HEK293T (cell line): ENCODE measurements around the gene HAP1.
"Not testable (repeated sequence)": the region's sequence is repeated elsewhere in the genome, so short reads cannot be mapped to it uniquely, and the experiment has no call there.

Source experiments
- CTCF ChIA-PET: fragments of 350-600 bp; formaldehyde crosslinking; extraction: SDS; loops from one replicate; lab custom pipeline; 2021; ENCODE audit warnings: antibody characterized with exemption, inconsistent platforms; lab: Yijun Ruan, JAX
- POLR2A ChIA-PET: fragments of 350-600 bp; formaldehyde crosslinking; extraction: SDS; loops from one replicate; lab custom pipeline; 2020; ENCODE audit warnings: antibody characterized with exemption, inconsistent platforms; lab: Yijun Ruan, JAX
- DNase-seq: peaks from one replicate; pipeline ENCODE4 v3.0.0; 2012; ENCODE audit warnings: mixed read lengths; ENCODE audit errors: extremely low spot score
- ARNT ChIP-seq: fragments of 450-650 bp; IDR thresholded peaks from 2 replicates; pipeline ENCODE4 v1.6.1; 2017; ENCODE audit warnings: mild to moderate bottlenecking
- BHLHE40 ChIP-seq: fragments of 450-650 bp; IDR thresholded peaks from 2 replicates; pipeline ENCODE4 v1.6.1; 2016; ENCODE audit warnings: mild to moderate bottlenecking, moderate library complexity, borderline replicate concordance
- CTBP1 ChIP-seq: fragments of 450-650 bp; IDR thresholded peaks from 2 replicates; pipeline ENCODE4 v1.6.1; 2016; ENCODE audit warnings: borderline replicate concordance
- ELF4 ChIP-seq: fragments of 450-650 bp; IDR thresholded peaks from 2 replicates; pipeline ENCODE4 v1.6.1; 2017; ENCODE audit warnings: antibody characterized with exemption
- FOXA1 ChIP-seq: fragments of 450-650 bp; IDR thresholded peaks from 2 replicates; pipeline ENCODE4 v1.6.1; 2016; ENCODE audit warnings: mild to moderate bottlenecking
- FOXK2 ChIP-seq: fragments of 450-650 bp; IDR thresholded peaks from 2 replicates; pipeline ENCODE4 v1.6.1; 2016; ENCODE audit warnings: mild to moderate bottlenecking
- FOXM1 ChIP-seq: fragments of 450-650 bp; IDR thresholded peaks from 2 replicates; pipeline ENCODE4 v1.6.1; 2017; ENCODE audit warnings: mild to moderate bottlenecking, borderline replicate concordance
- HDGF ChIP-seq: fragments of 450-650 bp; IDR thresholded peaks from 2 replicates; pipeline ENCODE4 v1.6.1; 2017; ENCODE audit warnings: antibody characterized with exemption, borderline replicate concordance
- L3MBTL2 ChIP-seq: fragments of 450-650 bp; conservative IDR thresholded peaks from 2 replicates; pipeline ENCODE4 v1.6.1; 2016; ENCODE audit warnings: mild to moderate bottlenecking
- LEF1 ChIP-seq: fragments of 450-650 bp; IDR thresholded peaks from 2 replicates; pipeline ENCODE4 v1.6.1; 2017; ENCODE audit warnings: mild to moderate bottlenecking, borderline replicate concordance
- NFRKB ChIP-seq: fragments of 450-650 bp; IDR thresholded peaks from 2 replicates; pipeline ENCODE4 v1.6.1; 2016; ENCODE audit warnings: mild to moderate bottlenecking, moderate library complexity
- SP1 ChIP-seq: fragments of 450-650 bp; IDR thresholded peaks from 2 replicates; pipeline ENCODE4 v1.6.1; 2017
- SUZ12 ChIP-seq: fragments of 450-650 bp; IDR thresholded peaks from 2 replicates; pipeline ENCODE4 v1.6.1; 2016; ENCODE audit warnings: mild to moderate bottlenecking
- TARDBP ChIP-seq: fragments of 450-650 bp; IDR thresholded peaks from 2 replicates; pipeline ENCODE4 v1.6.1; 2016
- ZNF384 ChIP-seq: fragments of 450-650 bp; IDR thresholded peaks from 2 replicates; pipeline ENCODE4 v1.6.1; 2016
- TF ChIP-seq, protein P1 (sequence below): fragments of 450-650 bp; IDR thresholded peaks from 2 replicates; pipeline ENCODE4 v1.6.1; 2016

The HAP1 gene

DNA sequence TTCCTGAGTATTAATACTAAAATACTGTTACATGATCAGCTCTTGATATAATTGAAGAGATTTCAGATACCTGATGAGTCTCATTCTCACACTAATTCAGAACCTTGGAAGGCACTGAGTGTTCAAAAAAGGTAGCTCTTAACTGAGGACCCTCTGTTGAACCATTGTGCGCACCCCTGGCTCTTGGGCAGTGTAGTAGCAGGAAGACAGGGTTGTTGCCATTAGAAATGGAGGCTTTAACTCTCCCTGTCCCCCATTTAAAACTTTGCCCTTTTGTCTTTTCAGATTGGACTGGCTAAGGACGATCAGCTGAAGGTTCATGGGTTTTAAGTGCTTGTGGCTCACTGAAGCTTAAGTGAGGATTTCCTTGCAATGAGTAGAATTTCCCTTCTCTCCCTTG, 43.9 kb downstream of the HAP1 start:
- no peak for TF ChIP-seq NFRKB
- no peak for TF ChIP-seq LEF1
- TF ChIP-seq ZNF384: no peak
- TF ChIP-seq CTBP1: no peak
- no peak for TF ChIP-seq SUZ12
- TF ChIP-seq HDGF: no peak
- no peak for TF ChIP-seq TARDBP
- TF ChIP-seq L3MBTL2: no peak
- no peak for TF ChIP-seq FOXA1
- no peak for TF ChIP-seq ELF4
- TF ChIP-seq FOXM1: no peak
- no peak for TF ChIP-seq SP1
- TF ChIP-seq, protein P1, sequence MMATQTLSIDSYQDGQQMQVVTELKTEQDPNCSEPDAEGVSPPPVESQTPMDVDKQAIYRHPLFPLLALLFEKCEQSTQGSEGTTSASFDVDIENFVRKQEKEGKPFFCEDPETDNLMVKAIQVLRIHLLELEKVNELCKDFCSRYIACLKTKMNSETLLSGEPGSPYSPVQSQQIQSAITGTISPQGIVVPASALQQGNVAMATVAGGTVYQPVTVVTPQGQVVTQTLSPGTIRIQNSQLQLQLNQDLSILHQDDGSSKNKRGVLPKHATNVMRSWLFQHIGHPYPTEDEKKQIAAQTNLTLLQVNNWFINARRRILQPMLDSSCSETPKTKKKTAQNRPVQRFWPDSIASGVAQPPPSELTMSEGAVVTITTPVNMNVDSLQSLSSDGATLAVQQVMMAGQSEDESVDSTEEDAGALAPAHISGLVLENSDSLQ: no peak
- no peak for TF ChIP-seq ARNT
- no peak for TF ChIP-seq BHLHE40
- TF ChIP-seq FOXK2: no peak
- POLR2A ChIA-PET: interaction anchor here (0.6 to 6.8 kb wide), 18 partner anchors 10 to 240 kb away, joined by 3 to 199 read pairs (median 34); partner anchors contain the start of genes ACLY, FKBP10, GAST and HAP1
- DNase-seq: no peak
- CTCF ChIA-PET: interaction anchor here (0.5 to 2.6 kb wide), 10 partner anchors 10 to 1802 kb away, joined by 3 to 13 read pairs (median 4); partner anchors contain the start of gene P3H4

GRCh38 chr17:41689497-41690299, 44.7 kb downstream of the HAP1 start:
- no peak for DNase-seq
- CTCF ChIA-PET: interaction anchor here (0.5 to 2.6 kb wide), 21 partner anchors 9 to 1802 kb away, joined by 3 to 13 read pairs (median 5); partner anchors contain the start of genes JUP, ODAD4 and P3H4
- POLR2A ChIA-PET: interaction anchor here (0.6 to 6.8 kb wide), 59 partner anchors 11 to 1400 kb away, joined by 3 to 199 read pairs (median 7); partner anchors contain the start of genes ACLY, CNP, FKBP10 and GAST
- peak; percentile 21; the same call in 1 of the 2 replicates for TF ChIP-seq L3MBTL2
- no peak for TF ChIP-seq SUZ12

DNA sequence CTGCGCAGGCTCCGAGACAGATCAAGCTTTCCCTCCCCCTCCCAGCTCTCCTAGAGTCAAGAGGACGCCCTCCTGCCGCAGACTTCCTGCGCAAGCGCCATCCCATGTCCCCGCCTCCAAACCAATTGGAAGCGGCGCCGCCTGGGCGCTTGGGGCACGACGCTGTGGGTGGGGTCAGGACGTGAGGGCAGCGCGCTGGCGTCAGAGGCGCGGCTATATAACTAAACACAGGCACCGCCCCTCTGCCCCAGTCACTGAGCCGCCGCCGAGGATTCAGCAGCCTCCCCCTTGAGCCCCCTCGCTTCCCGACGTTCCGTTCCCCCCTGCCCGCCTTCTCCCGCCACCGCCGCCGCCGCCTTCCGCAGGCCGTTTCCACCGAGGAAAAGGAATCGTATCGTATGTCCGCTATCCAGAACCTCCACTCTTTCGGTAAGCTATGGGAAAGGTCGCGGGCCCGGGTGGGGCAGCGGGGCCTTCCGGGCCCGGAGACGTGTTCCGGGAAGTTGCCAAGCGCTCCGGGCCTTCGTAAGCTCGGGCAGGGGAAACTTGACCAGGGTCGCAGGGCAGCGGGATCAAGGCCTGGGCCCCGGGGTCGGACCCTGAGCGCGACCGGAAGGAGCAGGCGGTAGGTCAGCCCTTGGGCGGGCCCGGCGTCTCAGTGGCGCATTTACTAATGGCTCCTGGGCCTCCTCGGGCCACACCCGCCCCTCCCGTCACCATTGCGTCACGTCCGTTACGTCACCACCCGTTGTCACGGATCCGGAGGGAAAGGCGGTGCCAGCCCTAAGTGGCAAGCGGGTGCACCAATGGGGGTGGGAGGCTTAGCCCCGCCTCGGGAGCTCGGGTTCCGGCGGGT, 45.6 kb downstream of the HAP1 start, which contains the start of gene EIF1:
EIF1 (plus strand) TSS at position 245 of the 856 bp plus-strand sequence; CDS start at position 399, 154 bp downstream.
- CTCF ChIA-PET: interaction anchor here (0.5 to 2.6 kb wide), 25 partner anchors 7 to 1373 kb away, joined by 3 to 13 read pairs (median 5); partner anchors contain the start of genes JUP and ODAD4
- POLR2A ChIA-PET: interaction anchor here (0.6 to 6.8 kb wide), 107 partner anchors 11 to 1438 kb away, joined by 3 to 199 read pairs (median 4); partner anchors contain the start of genes ACLY, CNP, FKBP10 and GAST
- TF ChIP-seq FOXM1 (0 out of 2 replicates have a peak, but pooled peaks have one; percentile 17), NFRKB (no peak; the same call in 1 of the 2 replicates), ARNT (peak; percentile 80), TARDBP (peak; percentile 71), HDGF (peak; percentile 100), ZNF384 (no peak), ELF4 (peak; percentile 97)
- TF ChIP-seq, protein P1: peak; percentile 99
- DNase-seq: peak; percentile 99

GRCh38 chr17:41687828-41688640, 46.4 kb downstream of the HAP1 start:
- ChIA-PET CTCF (interaction anchor here (0.5 to 1.9 kb wide), 13 partner anchors 8 to 458 kb away, joined by 3 to 10 read pairs (median 6); partner anchors contain the start of gene JUP), POLR2A (interaction anchor here (0.6 to 6.8 kb wide), 89 partner anchors 10 to 1437 kb away, joined by 3 to 199 read pairs (median 5); partner anchors contain the start of genes ACLY, CNP, FKBP10 and GAST)
- DNase-seq: no peak
- TF ChIP-seq CTBP1 (no peak), ELF4 (no peak), ZNF384 (no peak)
- TF ChIP-seq, protein P1: no peak

GRCh38 chr17:41686281-41686680, 48.2 kb downstream of the HAP1 start:
- TF ChIP-seq, protein P1: no peak
- TF ChIP-seq ZNF384 (no peak), ARNT (no peak), FOXK2 (no peak), BHLHE40 (no peak), FOXA1 (no peak), LEF1 (no peak), ELF4 (no peak), FOXM1 (no peak), SP1 (no peak), SUZ12 (no peak), HDGF (no peak)
- CTCF ChIA-PET: no interaction called here
- POLR2A ChIA-PET: no interaction called here
- no peak for DNase-seq

DNA sequence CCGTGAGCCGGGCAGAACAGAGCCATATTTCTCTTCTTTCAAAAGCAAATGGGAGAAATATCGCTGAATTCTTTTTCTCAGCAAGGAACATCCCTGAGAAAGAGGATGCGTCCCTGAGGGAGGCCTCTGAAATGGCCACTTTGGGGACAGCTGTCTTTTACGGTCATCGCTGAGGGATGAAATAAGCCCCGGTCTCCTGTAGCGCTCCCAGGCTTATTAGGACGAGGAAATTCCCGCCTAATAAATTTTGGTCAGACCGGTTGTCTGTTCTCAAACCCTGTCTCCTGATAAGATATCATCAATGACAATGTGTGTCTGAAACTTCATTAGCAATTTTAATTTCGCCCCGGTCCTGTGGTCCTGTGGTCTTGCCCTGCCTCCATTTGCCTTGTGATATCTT, 48.7 kb downstream of the HAP1 start:
- POLR2A ChIA-PET, DNase-seq: not testable (repeated sequence)
- CTCF ChIA-PET: interaction anchor here (1.4 kb wide), 1 partner anchor 20 kb away, joined by 5 read pairs; no protein-coding TSS in a partner anchor
